EL (cell line): ENCODE data around the gene OCIAD2.
"Not testable (repeated sequence)": the region's sequence is repeated elsewhere in the genome, so short reads cannot be mapped to it uniquely, and the experiment has no call there.

Experiments
- DNase-seq: peaks from one replicate; pipeline ENCODE4 v3.0.0-alpha.2; 2016

OCIAD2 gene

GRCh38 chr4:48906206-48907173 is at the start of gene OCIAD2:
Gene OCIAD2 (minus strand): TSS chr4:48906774. CDS start chr4:48904549, 2,225 bp downstream.
- peak; percentile 58 for DNase-seq

GRCh38 chr4:48954314-48954713 is 47.7 kb upstream of the OCIAD2 start:
- DNase-seq, result peak; percentile 47

- peak; percentile 70 for DNase-seq
Observed at GRCh38 chr4:48949518-48950219, 43.1 kb upstream of the OCIAD2 start.

GRCh38 chr4:48949086-48949485 is 42.5 kb upstream of the OCIAD2 start:
- no peak for DNase-seq

- DNase-seq, result no peak
Observed at GRCh38 chr4:48947731-48948130, 41.2 kb upstream of the OCIAD2 start.

- no peak for DNase-seq
Observed at GRCh38 chr4:48945981-48946380, 39.4 kb upstream of the OCIAD2 start.

- no peak for DNase-seq
Observed at GRCh38 chr4:48944756-48945241, 38.2 kb upstream of the OCIAD2 start.

GRCh38 chr4:48944252-48944651 is 37.7 kb upstream of the OCIAD2 start:
- peak; percentile 33 for DNase-seq

- no peak for DNase-seq
Observed at GRCh38 chr4:48943387-48943786, 36.8 kb upstream of the OCIAD2 start.

GRCh38 chr4:48939785-48940184 is 33.2 kb upstream of the OCIAD2 start:
- DNase-seq, result peak; percentile 86

- no peak for DNase-seq
Observed at GRCh38 chr4:48938831-48939230, 32.3 kb upstream of the OCIAD2 start.

GRCh38 chr4:48937033-48937432 is 30.5 kb upstream of the OCIAD2 start:
- no peak for DNase-seq

GRCh38 chr4:48931459-48931858 is 24.9 kb upstream of the OCIAD2 start:
- no peak for DNase-seq

- DNase-seq, result no peak
Observed at GRCh38 chr4:48930654-48931053, 24.1 kb upstream of the OCIAD2 start.

- no peak for DNase-seq
Observed at GRCh38 chr4:48924416-48924815, 17.8 kb upstream of the OCIAD2 start.

GRCh38 chr4:48923065-48923464 is 16.5 kb upstream of the OCIAD2 start:
- DNase-seq, result not testable (repeated sequence)

- DNase-seq, result no peak
Observed at GRCh38 chr4:48914311-48914710, 7.7 kb upstream of the OCIAD2 start.

GRCh38 chr4:48913346-48913745 is 6.8 kb upstream of the OCIAD2 start:
- DNase-seq, result peak; percentile 85

GRCh38 chr4:48912349-48912748 is 5.8 kb upstream of the OCIAD2 start:
- no peak for DNase-seq

GRCh38 chr4:48910511-48910910 is 3.9 kb upstream of the OCIAD2 start:
- no peak for DNase-seq

- DNase-seq, result peak; percentile 98
Observed at GRCh38 chr4:48909697-48910096, 3.1 kb upstream of the OCIAD2 start.

- DNase-seq, result no peak
Observed at GRCh38 chr4:48908687-48909086, 2.1 kb upstream of the OCIAD2 start.

- no peak for DNase-seq
Observed at GRCh38 chr4:48907706-48908477, 1.3 kb upstream of the OCIAD2 start.
